ENCODE data around the gene SECTM1.

The SECTM1 gene

DNA sequence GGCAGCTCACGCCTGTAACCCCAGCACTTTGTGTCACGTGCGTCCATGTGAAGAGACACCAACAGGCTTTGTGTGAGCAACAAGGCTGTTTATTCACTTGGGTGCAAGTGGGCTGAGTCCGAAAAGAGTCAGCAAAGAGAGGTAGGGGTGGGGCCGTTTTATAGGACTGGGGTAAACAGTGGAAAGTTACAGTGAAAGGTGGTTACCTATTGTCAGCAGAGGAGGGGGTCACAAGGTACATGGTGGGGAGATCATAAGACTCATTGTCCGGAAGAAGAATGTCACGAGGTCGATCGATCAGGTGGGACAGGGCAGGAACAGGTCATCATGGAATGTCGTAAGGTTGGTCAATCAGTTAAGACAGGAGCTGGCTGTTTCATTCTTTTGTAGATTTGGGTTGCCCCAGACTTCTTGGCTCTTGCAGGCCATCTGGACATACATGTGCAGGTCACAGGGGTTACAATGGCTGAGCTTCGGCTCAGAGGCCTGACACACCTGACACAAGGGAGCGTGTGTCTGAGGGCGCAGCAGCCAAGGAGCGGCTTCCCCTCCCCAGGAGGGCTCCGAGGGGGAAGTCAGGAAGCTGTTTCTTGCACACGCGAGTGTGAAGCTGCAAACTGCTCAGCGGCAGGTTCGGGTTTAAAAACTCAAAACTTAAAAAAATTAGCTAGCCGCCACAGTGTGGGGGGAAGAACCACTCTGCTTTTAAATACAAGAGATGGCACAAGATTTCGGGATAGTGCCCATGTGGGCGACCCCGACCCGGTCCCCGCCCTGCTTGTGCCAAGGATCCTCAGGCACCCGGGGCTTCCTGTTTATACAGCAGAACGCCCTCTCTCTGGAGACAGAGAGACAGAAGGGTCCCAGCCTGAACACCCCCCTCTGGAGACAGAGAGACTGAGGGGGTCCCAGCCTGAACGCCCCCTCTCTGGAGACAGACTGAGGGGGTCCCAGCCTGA, 13.1 kb upstream of the SECTM1 start:
- no peak for DNase-seq

DNA sequence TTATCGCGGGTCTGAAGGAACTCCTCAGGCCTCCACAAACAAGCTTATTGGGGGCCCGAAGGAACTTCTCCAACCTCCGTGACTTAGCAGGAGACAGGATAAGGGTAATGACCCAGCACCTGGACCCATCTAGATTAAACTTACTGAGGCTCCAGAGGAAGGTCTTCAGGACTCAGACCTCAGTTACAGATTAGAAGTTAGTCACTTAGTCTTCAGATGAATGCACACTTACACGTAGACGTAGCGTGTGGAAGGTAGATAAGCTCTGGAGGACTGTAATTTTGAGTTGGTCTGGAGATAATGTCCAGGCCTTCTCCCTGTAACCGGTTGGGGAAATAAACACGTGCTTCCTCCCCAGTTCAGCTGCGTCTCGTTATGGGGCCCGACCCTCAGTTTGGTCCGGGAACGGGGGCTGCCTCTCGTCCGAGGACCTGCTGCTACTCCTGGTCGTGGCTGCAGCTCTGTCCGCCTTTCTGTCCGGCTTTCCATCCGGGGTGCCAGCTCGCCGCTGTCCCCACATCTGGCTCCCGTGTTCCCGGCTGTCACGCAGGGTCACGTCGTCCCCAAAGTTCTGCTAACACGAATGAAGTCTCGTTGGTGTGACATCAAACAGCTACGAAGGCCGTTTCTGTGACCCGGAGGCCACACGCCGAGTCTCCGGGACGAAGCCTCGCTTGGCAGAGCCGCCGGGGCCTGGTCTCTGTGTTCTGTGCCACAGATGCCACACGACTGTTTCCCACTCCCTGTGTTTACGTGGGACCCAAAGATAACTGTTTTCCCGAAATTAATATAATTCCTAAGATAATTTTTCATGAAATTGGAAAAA, 11.8 kb upstream of the SECTM1 start:
- DNase-seq: no peak

DNA sequence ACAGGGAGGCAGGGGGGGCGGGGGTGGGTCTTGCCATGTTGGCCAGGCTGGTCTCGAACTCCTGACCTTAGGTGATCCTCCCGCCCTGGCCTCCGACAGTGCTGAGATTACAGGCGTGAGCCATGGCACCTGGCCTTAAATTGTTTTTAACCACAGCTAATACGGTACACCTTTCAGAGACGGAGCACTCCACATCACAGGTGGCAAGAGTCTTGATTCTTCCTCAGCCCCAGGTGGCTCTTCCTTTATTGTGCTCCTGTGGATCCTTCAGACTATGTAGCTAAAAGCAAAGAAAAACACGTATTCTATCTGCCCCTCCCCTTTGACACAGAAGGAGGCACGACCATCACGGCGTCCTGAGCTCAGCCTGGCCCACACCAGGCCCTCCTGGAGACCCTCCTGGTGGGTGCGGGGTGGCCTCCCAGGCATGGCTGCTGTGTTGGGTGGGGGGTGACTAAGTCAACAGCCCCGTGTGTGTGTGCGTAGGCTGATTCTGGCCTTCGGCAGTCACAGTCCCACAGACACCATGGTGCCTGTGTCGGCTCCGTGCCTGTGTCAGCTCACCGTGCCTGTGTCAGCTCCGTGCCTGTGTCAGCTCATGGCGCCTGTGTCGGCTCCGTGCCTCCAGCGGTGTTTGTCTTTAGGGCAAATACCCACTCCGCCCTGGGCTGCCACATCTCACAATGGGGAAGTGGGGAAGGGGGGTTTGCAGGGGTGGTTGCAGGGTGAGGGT, 10.8 kb upstream of the SECTM1 start:
- no peak for DNase-seq

DNA sequence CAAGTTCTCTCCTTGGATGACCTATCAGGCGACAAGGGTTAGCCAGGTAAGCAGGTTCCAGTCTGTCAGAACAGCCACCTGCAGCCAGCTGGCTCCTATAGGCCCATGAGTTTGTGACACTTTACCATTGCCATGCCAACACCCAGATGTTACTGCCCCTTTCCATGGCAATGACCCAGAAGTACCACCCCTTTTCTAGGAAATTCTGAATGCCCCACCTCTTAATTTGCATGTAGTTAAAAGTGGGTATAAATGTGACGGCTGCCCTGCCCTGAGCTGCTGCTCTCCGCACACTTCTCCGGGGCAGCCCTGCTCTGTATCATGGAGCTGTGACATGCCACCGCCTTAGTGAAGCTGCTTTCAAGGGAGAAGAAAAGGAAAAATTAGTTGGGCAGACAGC, 10.0 kb upstream of the SECTM1 start:
- no peak for DNase-seq

DNA sequence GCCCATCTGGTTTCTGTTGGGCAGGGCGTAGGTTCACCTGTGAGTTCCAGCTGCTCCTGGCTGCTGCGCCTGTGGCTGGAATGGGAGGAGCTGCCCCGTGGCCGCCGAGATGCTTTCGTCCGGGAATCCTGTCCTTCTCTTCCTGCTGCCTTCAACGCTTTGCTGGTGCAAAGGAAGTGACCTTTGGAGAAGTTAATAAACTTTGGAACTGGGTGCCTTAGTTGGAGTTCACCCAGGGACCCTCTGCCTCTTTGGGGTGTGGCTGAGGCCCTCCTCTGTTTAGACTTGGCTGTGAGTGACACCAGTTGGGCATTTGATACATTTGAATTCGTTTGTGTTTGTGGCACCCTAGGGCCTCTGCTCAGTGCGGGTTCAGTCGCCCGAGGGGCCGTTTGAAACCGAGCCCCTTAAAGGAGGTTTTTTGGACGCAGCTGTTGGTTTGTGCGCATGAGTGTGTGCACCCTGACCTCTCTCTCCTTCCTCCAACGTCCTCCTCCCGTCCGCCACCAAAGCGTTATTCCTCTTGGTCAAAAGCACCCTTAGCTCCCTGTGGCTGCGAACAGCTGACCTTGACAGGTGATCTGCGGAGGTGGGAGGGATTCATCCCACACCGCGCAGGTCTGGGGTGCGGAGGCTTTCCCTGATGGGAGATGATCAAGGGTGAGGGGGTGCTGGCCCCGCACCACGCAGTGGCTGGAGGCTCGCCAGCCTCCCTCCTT, 9.0 kb upstream of the SECTM1 start:
- DNase-seq: no peak

DNA sequence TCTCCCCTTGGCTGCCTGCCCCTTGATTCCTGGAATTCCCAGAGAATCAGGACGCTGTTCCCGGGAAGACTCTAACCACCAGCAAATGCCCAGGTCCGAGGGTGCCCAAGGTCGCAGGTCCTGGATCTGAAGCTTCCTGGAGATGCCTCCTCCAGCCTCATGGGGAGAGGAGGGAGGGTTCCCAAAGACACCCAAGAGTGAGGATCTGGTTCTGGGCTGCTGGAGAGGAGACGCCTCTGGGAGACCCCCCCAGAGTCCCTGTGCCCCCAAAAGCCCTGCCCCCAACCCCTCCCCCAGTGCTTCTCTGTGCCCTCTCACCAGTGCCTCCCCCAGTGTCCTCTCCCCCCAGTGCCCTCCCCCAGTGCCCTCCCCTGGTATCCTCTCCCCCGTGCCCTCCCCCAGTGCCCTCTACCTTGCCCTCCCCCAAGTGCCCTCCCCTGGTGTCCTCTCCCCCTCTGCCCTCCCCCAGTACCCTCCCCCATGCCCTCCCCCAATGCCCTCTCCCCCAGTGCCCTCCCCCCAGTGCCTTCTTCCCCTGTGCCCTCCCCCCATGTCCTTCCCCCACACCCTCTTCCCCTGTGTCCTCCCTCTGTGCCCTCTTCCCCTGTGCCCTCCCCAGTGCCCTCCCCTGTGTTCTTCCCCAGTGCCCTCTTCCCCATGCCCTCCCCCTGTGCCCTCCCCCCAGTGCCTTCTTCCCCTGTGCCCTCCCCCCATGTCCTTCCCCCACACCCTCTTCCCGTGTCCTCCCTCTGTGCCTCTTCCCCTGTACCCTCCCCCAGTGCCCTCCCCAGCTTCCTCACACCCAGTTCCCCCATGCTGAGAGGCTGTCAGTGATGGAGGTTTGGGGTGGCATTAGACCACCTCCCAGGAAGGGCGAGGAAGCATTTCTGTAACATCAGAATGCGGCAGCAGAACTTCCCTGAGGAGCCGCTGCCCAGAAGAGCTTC, 6.3 kb upstream of the SECTM1 start:
- DNase-seq: no peak

DNA sequence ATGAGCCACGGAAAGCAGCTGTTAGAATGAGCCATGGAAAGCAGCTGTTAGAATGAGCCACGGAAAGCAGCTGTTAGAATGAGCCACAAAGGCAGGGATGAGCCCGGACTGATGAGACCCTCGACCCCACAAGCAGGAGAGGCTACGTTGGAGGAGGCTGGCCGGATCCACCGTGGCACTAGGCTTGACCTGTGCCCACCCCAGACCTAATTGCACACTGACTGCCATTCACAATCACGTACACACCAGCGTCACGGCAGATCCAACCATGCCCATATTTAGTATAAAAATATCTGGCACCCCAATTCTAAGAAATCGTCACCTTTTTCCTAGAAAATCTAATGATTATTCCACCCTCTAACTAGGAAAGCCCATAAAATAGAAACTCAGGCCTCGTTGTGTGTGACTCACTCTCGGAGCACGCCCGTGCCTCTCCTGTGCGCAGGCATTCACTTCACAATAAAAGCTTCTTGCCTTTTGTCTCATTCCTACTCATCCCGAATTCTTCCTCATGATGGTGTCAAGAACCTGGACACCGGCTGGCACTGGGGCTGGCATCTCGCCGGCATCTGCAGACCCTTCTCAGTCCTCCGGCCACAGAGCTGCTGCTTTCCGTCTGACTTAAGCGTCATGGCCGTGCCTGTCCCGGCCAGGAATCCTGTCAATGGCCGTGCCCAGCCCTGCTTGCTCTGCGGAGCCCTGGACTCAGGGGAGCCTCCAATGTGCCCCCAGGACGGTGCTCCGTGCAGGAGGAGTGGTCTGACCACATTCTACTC, 5.5 kb upstream of the SECTM1 start:
- no peak for DNase-seq

DNA sequence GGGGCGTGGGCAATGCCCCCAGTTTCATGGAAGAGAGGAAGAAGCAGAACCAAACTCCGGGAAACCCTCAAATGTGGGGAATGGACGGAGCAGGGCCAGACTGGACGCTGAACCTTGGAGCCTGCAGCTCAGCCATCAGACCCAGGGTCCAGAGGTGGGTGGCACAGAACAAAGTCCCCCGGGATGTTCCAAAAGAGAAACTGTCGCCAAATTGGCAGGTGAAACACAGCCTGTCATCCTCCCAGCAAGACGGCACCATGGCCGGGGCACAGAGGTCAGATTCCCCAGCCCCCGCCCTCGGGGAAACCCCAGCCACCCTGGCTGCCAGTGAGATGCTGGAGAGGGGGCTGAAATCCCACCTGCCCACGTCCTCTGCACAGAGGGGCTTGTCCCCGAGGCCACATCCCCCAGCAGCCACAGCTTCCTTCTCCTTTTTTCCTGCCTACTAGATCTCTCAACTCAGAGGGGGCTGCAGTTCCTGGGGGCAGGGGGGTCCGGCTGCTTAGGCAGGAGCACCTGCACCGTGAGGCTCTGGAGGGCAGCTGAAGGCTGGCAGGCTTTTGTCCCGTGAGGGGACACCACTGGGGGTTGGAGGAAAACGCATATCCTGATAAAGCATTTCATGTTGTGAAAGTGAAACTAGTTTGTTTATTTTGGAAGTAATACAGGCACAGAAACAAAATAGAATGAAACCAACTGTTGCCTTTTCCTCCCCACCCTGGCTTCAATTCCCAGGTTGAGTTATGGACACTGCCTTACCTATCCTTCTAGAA, 1.2 kb upstream of the SECTM1 start:
- DNase-seq: no peak

DNA sequence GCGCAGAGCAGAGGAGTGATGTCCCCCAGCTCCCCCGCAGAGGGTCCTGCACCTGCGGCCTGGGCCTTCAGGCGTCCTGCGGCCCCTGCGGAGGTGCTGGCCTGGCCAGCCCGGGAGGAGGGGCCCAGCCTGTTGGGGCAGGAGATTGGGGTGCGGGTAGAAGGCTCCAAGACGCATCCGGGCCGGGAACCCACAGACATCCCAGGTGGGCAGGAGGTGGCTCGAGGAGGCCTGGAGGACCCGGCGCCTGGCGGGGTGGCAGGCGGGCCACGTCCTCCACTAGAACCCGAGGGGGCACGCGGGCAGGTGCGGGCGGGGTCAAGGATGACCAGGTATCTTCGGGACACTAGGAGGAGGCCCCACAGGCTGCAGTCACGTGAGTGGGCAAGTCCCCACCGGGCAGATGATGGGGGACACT, 647 bp upstream of the SECTM1 start:
- no peak for DNase-seq

DNA sequence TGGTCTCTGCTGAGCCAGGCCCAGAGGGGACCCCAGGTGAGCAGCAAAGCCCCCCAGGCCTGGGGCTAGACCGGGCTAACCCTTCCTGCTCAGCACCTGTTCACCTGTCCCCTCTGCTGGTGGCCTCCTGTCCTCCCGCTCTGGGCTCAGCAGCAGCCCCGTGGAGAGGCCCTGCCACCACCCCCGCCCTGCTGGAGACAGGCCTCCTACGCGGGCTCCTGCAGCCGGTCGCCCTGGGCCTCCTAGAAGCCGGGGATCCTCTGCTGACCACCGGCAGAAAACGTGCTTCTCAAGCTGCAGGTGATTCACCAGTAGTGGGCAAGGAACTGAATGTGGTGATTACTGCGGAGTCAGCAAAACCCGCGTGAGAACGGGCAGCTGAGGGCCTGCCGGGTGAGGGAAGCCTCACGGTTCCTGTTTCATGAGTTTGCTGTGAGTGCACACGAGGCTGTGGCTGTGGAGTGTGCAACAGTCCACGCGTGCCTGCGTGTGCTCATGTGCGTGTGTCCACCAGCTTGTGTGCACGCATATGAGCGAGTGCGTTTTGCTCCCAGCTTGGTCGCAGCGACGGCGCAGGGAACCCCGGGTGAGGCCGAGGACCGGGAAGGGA, 792 bp downstream of the SECTM1 start:
- no peak for DNase-seq

DNA sequence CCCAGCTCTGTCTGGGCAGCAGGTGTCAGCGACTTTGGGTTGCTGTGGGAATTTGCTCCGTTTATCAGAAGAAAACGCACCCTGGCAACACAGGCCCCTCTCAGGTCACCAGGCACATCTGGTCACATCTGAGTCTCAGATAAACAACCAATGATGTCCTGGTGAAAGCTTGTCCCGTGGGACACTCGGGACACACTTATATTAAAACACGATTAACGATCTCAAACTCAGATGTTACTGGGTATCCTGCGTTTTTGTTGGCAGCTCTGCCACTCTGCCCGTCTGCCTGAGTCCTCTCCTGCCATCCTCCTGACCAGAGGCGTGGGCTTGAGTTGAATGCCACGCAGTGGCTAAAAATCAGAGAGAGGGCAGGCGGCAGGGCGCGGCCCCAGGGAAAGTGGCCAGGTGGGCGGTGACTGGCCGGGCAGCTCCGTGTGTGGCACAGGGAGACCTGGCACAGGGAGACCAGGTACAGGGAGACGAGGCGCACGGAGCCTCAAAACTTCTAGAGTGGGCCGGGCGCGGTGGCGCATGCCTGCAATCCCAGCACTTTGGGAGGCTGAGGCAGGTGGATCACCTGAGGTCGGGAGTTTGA, 2.1 kb downstream of the SECTM1 start:
- no peak for DNase-seq

DNA sequence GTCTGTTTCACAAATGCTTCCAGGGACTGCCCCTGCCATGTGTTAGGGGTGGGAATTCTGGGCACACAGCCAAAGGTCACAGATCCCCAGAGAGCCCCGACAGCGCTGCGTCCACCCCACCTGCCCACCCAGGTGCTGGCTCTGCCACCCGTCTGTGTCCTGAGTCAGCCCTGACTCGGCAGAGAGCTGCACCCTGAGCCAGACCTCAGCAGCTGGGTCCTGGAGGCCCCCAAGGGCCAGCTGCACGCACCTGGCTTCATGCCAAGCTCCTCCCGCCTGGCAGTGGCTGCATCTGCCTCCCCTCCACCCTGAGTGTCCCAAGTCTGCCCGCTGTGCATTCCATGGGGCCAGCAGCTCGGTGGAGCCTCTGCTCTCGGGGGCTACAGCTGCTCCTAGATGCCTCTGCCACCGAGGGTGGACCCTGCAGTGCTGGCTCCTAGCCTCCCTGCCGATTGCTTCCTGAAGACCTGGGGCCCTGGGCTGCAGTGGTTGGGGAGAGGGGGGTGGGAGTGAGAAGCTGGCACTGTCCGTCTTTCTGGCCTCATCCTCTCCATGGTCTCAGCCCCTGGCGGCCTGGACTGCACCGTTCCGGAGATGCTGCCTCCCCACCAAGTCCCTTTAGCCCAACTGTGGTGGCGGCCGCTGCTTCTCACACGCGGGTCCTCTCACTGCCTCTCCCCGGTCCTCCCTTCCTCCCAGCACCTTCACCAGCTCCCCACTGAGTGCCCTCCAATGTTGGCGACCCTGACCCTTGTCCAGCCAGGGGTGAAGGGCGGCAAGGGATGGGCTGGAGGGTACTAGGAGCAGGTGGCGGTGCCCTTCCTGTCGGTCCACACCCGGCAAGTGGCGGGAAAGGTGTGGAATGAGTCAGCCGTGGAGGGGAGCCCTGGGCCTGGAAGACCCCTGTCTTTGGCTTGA, 3.0 kb downstream of the SECTM1 start:
- DNase-seq: no peak

DNA sequence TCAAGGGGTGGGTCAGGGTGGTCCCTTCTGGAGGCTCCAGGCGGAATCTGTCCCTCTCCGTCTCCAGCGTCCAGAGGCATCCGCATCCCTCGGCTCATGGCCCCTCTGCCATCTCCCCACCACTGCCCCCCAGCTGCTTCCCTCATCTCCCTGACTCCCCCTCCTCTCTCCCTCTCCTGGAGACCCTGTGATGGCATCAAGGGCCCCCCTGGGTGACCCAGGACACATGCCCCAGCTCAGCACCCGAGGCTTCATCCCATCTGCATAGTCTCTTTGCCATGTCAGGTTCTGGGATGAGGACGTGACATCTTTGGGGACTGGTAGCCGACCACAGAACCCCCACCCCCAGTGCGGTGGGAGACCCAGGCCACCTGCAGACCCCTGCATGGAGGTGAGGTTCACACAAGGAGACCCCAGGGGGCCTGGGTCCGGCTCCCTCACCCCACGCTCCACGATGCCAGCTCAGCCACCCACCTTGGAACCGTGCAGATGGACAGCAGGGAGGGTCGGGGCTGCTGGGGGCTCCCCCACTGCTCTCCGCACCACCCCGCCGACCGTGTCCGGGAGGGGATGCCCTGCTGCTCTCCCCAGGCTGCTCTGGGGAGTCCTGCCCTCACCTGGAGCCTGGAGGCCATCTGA, 3.8 kb downstream of the SECTM1 start:
- no peak for DNase-seq

DNA sequence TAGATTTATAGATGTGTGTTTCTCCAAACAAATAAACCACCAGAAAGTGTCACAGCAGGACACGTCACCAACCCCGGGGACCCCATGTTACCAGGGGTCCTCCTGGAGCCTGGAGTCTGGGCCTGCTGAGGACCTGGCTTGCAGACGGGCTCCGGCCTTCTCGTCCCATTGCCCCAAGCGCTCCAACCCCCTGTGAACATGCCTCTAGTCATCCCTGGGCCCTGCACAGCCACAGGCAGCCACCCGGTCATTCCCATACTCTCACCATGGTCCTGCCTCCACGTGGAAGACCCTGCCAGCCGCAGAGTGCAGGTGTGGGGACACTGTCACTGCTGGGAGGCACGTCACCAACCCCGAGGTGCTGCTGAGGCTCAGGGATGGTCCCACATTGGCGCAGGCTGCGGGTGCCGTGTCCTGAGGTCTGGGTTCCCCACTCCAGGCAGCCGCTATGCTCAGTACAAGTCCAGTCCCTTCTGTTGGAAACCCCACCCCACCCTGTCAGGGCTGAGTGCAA, 4.5 kb downstream of the SECTM1 start:
- DNase-seq: no peak

DNA sequence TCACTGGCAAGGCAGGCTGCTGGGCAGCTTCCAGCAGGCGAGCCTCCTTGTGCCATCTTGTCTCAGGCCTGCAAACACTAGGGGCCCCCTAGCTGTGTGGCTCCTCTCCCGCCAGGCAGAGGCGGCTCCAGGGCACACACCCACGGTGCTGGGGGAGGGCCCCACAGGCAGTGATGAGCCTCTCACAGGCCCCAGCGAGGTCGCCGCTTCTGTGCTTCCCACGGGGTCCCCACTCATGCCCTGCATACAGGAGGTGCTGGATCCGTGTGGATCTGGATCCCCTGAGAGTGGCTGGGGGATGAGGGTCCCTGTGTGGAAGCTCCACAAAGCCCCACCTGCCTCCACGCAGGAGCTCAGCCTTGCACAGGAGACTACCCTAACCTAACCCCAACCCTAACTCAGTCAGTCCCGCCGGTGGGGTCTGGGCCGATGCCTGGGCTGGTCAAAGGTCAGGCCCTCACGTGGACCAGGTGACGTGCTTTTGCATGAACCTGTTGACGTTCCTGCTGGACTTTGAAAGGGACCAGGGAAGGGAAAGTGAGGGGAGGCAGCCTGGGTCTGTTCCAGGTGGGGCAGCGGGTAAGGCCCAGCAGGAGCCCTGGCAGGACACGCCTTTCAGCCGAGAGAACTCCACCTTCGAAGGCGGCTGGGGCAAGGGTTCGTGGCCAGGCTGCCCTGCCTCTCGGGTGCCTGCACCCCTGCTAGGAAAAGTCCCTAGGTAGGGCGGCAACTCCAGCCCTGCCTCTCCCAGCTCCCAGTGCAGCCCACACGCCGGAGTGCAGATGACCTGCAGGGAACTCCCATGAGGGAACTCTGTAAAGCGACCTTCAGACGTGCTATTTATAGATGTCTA, 5.2 kb downstream of the SECTM1 start:
- no peak for DNase-seq

DNA sequence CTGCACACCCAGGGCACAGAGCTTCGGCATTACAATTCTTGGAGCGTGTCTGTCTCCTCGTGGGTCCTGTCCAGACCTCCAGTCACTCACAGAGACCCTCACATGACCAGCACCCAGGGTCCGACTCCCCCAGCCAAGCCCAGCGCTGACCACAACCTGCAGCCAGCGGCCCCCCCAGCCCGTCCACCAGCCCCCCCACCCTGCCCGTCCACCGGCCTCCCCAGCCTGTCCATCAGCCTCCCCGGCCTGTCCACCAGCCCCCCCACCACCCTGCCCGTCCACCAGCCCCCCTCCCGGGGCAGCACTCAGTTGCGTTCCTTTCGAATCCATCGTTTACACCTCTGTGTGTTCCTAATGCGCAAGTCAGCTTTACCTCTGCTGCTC, 5.8 kb downstream of the SECTM1 start:
- no peak for DNase-seq
